Measurements from ENCODE around the gene ATG2A. TPM values are rescaled to one million over a fixed set of nuclear protein-coding genes. Genes with fewer than 3 reads are reported as not detected.

ATG2A gene
- total and polyA plus RNA-seq, 10 of the 15 experiments (the other 5 are each of a cell fraction or from before 2014, with no cell fraction given) = 0.08 to 19.0 (median 4.6) TPM

- TF ChIP-seq EGR1 (IDR thresholded peaks at IDR 0.05; ENCODE audit: borderline replicate concordance in 1 of 2, low read depth in 2 of 2, low read length in 2 of 2) (no peak), IKZF1 (conservative IDR thresholded peaks at IDR 0.05) (peak; percentile 95), ZBTB33 (IDR thresholded peaks at IDR 0.05) (0 out of 2 replicates have a peak, but pooled peaks have one; percentile 36), HDAC6 (IDR thresholded peaks at IDR 0.05; ENCODE audit: unreplicated experiment) (no peak), GATAD2B (conservative IDR thresholded peaks at IDR 0.05; ENCODE audit: low read depth) (peak; percentile 83; the same call in 1 of the 2 replicates), REST (IDR thresholded peaks at IDR 0.05; ENCODE audit: low read depth, low read length) (no peak)
Measured at GRCh38 chr11:64923944-64924909, 7.2 kb upstream of the ATG2A start, which contains the start of gene PPP2R5B (continued).
